Stimulated activated CD4-positive, alpha-beta T cell treated with anti-CD3 and anti-CD28 coated beads, Interleukin-15, amount 100 ng/mL, for 48 hours (primary cell): ENCODE results near the gene SLC6A19.

Experiments used
- DNase-seq, 2 donors: peaks; one replicate each; pipeline ENCODE4 v3.0.0-alpha.2; 2020; ENCODE audit warnings: low read depth in 2 of 2

Gene SLC6A19

DNA sequence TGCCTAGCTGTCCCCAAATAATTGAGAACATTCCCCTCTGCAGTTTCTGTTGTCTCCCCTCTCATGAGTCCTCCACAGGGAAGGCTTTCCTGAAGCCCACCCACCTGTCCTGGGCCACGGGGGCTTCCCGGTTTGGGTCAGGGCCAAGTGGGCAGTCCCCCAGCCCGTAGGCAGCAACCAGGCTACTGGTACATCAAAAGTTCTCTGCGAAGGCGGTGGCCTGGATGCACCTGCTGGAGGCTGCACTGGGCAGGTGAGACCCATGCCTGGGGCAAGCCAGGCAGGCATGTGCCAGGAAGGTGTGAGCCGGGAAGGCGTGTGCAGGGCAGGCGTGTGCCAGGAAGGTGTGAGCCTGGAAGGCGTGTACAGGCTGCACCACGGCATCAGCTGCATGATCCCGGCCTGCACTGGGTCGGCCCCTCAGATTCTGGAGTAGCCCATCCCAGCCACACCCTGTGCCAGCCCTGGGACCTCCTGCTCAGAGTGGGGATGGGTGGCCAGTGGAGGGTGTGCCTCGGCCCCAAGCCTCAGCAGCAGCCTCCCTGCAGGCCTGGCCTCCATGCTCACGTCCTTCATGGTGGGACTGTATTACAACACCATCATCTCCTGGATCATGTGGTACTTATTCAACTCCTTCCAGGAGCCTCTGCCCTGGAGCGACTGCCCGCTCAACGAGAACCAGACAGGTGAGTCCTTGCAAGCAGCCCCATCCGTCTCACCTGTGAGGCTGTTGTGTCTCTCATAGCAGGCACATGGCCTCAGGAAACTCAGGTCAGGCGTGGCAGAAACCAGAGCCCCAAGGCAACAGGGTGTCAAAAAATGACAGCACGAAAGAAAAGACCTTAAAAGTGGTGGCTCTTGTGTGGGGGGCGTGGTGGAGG lies 8.7 kb downstream of the SLC6A19 start:
- DNase-seq = no peak

DNA sequence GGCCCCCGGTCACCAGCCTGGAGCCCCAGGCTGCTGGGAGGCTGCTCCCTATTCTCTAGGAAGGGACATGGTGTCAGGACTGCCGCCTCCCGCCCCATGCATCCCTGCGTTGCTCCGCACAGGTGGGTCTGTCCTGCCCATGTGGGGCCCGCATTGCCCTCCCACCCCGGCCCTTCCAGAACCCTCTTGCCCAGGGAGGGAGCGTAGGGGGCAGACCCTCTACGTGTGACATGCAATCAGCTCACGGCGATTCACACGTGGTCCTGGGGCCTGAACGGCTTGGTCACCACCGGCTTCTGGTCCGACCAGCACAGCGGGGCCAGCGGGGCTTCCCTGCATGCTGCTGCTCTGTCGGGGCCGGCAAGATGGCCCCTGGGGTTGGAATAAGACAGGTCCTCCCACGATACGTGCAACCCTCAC lies 9.4 kb downstream of the SLC6A19 start:
- no peak for DNase-seq

DNA sequence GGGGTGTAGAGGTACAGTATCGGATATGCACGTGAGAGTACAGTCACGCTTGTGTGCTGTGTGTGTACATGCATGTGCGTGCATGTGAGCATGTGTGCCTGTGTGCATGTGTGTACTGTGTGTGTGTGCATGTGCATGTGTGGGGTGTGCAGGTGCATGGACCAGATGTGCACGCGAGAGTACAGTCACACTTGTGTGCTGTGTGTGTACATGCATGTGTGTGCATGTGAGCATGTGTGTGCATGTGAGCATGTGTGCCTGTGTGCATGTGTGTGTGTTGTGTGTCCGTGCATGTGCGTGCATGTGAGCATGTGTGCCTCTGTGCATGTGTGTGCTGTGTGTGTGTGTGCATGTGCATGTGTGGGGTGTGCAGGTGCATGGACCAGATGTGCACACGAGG lies 10.3 kb downstream of the SLC6A19 start:
- no peak for DNase-seq

DNA sequence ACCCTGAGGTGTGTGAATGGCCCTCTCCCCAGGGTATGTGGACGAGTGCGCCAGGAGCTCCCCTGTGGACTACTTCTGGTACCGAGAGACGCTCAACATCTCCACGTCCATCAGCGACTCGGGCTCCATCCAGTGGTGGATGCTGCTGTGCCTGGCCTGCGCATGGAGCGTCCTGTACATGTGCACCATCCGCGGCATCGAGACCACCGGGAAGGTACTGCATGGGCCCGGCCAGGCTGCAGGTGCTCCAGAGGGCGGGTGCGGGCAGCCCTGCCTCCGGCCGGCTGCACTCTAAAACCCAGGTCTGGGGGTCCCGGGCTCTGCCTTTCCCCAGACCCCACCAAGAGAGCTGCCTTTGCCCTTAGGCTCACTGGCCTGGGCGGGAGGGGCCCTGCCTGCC lies 10.9 kb downstream of the SLC6A19 start:
- DNase-seq = no peak

DNA sequence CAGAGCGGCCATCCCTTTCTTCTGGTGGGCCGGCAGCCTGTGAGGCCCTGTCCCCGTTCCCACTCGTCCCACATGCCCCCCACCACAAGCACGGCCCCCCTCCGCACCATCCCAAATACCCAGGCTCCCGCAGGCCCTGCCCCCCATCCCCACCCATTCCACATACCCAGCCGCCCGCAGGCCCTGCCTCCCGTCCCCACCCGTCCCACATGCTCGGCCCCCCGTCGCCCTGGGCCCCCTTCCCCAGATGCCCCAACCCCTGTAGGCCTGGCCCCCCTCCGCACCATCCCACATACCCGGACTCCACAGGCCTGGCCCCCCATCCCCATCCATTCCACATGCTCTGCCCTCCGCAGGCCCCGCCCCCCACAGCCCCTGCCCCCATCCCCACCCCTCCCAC lies 11.5 kb downstream of the SLC6A19 start:
- DNase-seq = no peak

DNA sequence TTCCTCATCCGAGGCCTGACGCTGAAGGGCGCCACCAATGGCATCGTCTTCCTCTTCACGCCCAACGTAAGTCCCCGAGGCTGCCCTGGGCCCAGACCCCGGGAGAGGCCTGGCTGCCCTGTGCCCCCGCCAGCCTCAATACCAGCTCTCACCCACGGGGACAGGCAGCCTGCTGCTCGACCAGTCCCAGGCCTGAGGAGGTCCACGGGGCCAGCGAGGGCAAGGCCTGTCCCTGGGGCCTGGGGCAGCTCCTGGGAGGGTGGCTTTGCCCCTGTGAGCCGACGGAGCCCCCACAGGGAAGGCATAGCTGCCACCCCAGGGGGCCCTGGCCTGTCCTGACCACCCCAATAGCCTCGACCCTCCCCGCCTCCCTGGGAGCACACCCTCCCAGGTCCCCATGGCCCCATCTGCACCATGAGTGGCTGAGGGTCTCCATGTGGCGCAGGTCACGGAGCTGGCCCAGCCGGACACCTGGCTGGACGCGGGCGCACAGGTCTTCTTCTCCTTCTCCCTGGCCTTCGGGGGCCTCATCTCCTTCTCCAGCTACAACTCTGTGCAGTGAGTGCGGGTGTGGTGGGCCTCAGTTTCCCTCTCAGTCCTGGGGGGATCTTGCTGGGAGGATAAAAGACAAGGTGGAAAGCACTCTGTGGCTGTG lies 12.2 kb downstream of the SLC6A19 start:
- no peak for DNase-seq

DNA sequence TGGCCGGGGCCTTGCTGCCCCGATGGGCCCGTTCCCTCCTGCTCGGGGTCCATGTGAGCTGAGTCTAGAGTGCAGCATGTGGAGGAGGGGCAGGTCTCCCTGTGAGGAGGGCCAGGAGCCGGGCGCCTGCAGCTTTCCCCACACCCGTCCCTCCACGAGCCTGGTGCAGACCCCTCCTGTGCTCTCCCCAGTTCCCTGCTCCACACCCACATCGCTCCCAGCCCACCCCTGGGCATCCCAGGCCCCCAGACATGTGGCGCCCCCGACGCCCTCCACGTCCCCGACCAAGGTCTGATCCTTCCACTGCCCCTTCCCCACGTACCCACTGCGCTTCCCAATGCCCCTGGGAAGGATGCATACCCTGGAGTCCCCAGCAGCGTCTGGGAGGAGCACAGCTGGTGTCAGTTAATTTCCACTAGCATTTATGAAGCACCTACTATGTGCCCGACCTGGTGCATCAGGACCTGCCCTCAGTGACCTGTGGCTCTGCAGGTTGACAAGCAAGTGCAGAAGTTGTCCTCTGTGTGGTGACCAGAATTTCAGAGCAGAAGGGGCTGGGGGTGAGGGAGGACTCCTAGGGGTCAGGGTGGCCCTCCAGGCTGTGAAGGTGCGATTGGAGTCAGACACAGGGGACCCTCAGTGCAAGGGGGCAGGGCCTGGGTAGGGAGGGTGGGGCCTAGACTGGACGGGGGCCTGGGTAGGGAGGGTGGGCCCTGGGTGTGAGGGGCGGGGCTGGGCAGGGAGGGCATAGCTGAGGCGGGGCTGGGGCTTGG lies 13.0 kb downstream of the SLC6A19 start:
- DNase-seq = no peak

DNA sequence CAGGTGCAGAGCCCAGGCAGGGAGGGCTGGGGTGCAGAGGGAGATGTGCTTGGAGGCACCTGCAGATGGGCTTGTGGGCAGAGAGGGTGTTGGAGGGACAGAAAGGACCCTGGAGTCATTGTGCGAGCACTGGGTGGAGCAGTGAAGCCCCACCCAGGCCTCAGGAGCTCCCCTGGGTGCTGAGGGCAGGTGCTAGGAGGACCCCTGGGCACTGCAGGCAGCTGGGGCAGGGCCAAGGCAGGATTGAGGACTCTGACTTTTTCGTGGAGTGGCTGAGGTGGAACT lies 13.5 kb downstream of the SLC6A19 start:
- no peak for DNase-seq

DNA sequence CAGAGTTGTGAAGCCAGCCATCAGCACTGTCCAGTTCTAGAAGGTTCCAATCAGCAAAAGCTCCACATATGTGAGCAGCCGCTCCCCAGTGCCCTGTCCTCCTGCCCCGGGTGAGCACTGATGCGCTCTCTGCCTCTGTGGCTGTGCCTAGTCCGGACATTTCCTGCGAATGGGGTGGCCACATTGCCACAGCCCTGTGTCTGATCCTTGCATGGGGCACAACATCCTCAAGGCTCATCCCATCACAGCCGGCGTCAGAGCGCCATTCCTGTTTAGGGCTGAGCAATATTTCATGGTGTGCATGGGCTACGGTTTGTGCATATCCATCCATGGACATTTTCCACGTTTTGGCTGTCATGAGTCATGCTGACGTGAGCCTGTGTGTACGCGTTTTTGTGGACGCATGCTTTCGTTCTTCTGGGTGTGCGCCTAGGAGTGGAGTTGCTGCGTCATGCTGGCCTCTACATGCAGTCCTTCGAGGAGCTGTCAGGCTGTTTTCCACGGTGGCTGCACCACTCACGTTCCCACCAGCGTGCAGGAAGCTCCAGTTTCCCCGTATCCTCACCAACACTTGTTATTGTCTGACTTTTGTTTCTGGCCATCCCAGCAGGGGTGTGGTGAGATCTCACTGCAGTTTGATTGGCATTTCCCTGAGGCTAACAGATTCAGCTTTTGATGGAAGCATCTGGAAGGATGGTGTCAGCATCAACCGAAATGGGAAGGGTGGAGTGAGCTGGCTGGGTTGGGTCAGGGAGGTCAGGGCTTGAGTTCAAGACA lies 14.1 kb downstream of the SLC6A19 start:
- no peak for DNase-seq

DNA sequence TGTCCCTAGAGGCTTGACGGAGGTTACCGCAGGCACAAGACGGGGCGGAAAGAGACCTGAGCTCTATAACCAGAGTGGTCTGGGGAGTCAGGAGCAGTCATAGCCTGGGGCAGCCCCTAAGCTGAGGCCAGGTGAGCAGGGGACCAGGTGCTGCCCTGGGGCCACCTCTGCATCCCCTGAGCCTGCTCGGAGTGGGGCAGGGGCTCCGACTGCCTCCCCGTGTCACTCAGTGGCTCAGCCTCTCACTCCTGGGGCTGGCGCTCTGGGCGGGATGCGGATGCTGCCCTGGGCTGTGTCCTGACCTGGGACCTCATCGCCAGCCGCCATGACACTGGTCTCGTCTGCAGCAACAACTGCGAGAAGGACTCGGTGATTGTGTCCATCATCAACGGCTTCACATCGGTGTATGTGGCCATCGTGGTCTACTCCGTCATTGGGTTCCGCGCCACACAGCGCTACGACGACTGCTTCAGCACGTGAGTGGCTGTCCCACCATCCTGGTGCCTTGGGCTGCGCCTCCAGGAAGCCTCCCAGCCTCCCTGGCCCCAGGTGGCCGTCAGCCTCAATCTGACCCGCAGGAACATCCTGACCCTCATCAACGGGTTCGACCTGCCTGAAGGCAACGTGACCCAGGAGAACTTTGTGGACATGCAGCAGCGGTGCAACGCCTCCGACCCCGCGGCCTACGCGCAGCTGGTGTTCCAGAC lies 15.0 kb downstream of the SLC6A19 start:
- no peak for DNase-seq

DNA sequence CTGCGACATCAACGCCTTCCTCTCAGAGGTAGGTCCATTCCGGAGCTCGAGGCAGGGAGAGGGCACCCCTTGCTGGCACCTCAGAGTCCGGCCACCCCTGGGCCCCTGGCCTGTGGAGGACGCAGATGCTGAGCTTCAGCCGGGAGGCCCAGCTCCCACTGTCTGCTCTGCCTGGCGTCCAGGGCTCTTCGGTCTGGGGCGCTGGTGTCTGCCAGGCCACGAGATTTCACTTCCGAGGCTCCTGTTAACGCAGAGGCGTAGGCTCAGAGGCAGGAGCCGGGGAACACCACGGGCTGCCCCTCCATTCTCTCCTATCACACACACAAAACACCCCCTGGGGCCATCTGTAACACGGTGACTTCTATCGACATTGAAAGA lies 15.5 kb downstream of the SLC6A19 start:
- DNase-seq = no peak

DNA sequence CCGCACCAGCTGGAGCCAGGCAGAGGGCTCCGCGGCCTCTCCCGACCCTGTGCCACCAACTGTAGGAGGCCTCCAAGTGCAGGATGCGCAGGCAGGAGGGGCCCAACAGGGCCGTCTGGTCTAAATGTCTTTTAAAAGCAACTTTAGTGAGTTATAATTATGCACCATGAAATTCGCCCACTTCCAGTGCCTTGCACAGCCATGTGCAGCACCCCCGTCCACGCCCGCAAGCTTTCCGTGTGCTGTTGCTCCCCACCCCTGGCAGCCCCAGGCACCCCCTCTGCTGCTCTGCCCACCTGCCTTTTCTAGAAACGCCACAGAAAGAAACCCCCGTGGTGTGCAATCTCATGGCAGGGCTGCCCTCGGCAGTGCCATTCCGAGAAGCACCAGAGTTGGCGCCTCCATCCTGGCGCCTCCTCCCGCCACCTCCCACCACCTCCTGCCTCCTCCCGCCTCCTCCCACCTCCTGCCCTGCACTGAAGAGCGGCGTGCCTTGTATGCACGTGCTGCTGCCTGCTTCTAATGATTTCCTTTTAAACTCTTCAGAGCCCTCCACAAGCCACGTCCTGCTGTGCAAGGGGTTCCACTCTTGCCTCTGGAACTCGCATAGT lies 16.3 kb downstream of the SLC6A19 start:
- no peak for DNase-seq

DNA sequence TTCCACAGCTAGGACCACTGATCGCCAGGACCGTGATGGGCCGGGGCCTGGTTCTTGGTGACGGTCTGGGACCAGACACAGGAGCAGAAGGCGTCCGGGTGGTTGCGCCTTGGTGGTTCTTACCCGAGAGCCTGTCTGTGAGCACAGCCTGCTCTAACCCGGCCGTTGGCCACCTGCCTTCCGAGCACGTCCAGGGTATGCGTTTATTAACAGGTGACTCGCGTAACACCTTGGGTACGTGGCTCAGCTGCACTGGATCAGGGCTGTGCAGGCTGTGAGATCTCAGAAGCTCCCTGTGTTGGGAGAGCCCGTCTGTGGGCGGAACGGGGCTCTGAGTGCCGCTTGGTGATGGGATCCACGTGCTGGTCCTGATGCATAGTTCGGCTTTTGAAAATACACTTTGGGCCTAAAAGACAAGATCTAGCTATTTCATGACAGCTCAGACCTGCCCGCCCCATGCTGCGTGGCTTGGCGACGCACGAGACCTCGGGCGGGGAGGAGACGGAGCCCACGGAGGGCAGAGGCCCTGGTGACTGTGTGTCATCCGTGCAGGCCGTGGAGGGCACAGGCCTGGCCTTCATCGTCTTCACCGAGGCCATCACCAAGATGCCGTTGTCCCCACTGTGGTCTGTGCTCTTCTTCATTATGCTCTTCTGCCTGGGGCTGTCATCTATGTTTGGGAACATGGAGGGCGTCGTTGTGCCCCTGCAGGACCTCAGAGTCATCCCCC lies 17.1 kb downstream of the SLC6A19 start:
- no peak for DNase-seq

DNA sequence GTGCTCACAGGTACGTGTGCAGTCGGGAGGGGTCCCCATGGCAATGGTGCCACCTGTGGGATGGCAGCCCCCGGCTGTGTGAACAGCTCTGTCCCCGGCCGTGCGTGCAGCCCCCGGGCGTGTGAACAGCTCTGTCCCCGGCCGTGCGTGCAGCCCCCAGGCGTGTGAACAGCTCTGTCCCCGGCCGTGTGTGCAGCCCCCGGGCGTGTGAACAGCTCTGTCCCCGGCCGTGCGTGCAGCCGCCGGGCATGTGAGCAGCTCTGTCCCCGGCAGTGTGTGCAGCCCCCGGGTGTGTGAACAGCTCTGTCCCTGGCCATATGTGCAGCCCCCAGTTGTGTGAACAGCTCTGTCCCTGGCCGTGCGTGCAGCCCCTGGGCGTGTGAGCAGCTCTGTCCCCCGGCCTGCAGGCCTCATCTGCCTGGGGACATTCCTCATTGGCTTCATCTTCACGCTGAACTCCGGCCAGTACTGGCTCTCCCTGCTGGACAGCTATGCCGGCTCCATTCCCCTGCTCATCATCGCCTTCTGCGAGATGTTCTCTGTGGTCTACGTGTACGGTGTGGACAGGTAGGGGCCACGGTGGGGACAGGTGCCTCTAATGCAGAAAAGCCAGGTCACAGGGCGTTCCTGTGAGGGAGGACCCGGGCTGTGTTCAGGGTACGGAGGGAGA lies 17.8 kb downstream of the SLC6A19 start:
- DNase-seq = no peak

DNA sequence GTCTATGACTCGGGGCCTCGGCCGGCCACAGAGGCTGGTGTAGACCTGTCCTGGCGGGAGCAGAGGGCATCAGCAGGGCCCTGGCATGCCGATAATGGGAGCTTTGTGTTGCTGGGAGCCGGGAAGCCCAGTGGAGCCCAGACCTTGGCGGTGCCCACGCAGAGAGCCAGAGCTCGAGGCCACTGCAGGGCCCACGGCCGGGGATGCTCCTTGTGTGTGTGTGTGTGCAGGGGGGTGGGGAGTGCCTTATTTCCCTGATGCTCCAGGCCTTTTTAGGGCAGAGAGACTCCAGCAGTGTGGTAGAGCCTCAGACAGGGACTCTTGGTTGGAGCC lies 18.3 kb downstream of the SLC6A19 start:
- DNase-seq = no peak

DNA sequence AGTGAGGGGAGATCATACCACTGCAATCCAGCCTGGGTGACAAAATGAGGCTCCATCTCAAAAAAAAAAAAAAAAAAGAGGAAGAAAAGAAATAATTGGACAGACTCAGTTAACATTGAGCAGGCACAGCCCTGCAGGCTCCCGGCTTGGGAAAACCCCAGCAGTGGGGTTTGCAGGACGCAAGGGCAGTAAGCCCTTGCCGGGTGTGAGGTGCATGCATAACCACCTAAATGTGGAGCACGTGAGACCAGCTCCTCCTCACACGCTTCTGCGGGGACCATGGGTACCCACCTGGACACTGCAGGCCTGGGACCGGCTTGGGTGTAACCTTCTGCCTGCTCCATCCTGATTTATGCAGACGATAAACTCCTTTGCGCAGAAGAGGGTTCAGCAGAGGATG lies 19.0 kb downstream of the SLC6A19 start:
- DNase-seq = no peak

DNA sequence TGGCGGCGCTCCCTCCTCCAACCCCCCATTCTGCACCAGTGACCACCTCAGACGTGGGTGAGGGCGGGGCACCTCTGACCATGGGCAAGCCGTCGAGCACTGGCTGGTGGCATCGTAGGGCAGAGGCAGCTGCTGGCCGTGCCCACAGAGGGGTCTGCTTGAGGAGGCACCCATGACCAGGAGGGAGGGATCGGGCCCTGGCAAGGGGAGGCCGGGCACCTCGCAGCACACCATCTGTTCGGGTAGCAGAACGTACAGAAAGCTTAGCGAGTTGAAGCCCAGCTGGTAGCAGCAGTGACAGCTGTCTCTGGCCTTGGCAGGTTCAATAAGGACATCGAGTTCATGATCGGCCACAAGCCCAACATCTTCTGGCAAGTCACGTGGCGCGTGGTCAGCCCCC lies 19.4 kb downstream of the SLC6A19 start:
- DNase-seq = no peak

DNA sequence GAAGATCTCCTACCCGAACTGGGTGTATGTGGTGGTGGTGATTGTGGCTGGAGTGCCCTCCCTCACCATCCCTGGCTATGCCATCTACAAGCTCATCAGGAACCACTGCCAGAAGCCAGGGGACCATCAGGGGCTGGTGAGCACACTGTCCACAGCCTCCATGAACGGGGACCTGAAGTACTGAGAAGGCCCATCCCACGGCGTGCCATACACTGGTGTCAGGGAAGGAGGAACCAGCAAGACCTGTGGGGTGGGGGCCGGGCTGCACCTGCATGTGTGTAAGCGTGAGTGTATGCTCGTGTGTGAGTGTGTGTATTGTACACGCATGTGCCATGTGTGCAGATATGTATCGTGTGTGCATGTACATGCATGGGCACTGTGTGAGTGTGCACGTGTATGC lies 20.3 kb downstream of the SLC6A19 start:
- no peak for DNase-seq

DNA sequence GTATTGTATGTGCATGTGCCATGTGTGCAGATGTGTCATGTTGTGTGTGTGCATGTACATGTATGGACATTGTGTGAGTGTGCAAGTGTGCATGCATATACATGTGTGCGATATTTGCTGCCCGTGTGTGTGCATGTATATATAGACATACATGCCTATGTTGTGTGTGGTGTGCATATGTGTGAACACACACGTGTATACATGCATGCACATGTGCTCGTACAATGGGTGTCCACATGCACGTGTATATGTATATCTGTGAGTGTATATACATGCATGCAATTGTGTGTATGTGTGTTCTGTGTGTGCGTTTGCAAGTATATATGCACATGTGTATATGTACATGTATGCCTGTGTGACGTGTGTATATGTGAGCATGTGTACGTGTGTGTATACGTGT lies 20.8 kb downstream of the SLC6A19 start:
- no peak for DNase-seq
